H1 (cell line): Measurements from ENCODE around the gene TSR1. TPM values are rescaled to one million over a fixed set of nuclear protein-coding genes. Genes with fewer than 3 reads are reported as not detected.

Experiments
- ATF2 ChIP-seq: IDR thresholded peaks from 2 replicates; pipeline ENCODE4 v1.6.1; 2012; ENCODE audit warnings: low read length, inconsistent platforms
- EP300 ChIP-seq, 2 experiments: IDR thresholded peaks; 1 replicate in 1 of 2; 2 replicates in 1 of 2; pipeline ENCODE4 v1.6.1; 2011 to 2012; ENCODE audit warnings: low read depth in 2 of 2, low read length in 2 of 2, mild to moderate bottlenecking in 2 of 2, borderline replicate concordance in 1 of 2, inconsistent platforms in 1 of 2, moderate library complexity in 1 of 2
- KDM4A ChIP-seq: IDR thresholded peaks from one replicate; pipeline ENCODE4 v1.7.1; 2012; ENCODE audit warnings: low read depth, mild to moderate bottlenecking, moderate library complexity, low read length, inconsistent platforms; ENCODE audit not compliant: severe bottlenecking
- KDM5A ChIP-seq: fragments of 200-600 bp; IDR thresholded peaks from 2 replicates; pipeline ENCODE4 v1.7.1; 2012; ENCODE audit warnings: mild to moderate bottlenecking, low read length, inconsistent platforms, mixed read lengths
- POLR2AphosphoS5 ChIP-seq: IDR thresholded peaks from 2 replicates; pipeline ENCODE4 v1.6.1; 2011; ENCODE audit warnings: low read depth, low read length
- RNF2 ChIP-seq: fragments of 200-900, 300-1000 bp; sonication (generic); IDR thresholded peaks from 2 replicates; pipeline ENCODE4 v1.7.1; 2016; ENCODE audit warnings: borderline replicate concordance, low read depth, mild to moderate bottlenecking, antibody characterized with exemption, low read length; ENCODE audit not compliant: poor library complexity, severe bottlenecking; ENCODE audit errors: missing control alignments
- TAF1 ChIP-seq: IDR thresholded peaks from 2 replicates; pipeline ENCODE4 v1.6.1; 2011; ENCODE audit warnings: mild to moderate bottlenecking, low read depth, low read length
- polyA plus RNA-seq, 7 experiments: library from polyadenylated mRNA; depleted of rRNA in 3 of 7; stranded (reverse) in 5 of 7; unstranded in 2 of 7; fragments of >200 nt in 5 of 7; fragments of 200-250 nt in 2 of 7; gene quantifications; 1 replicate in 5 of 7; 2 replicates in 1 of 7; 4 replicates in 1 of 7; pipeline versions ENCODE4 v1.2.1 to v1.2.3, GENCODE V29; 2011 to 2013; ENCODE audit warnings: missing spikeins in 2 of 7, mixed read lengths in 2 of 7
- total RNA-seq: library from RNA; stranded (reverse); fragmentation: NEBNext Ultra II Directional; extraction: Animal tissue kit (Norgen Biotek cat#: 25700); gene quantifications from 2 replicates; pipeline ENCODE4 v1.2.1, GENCODE V29; 2021

TSR1 gene
- total and polyA plus RNA-seq, 2 of the 8 experiments (the other 6 are each of a cell fraction or from before 2014, with no cell fraction given), result 14.5 to 69.7 TPM

- peak; percentile 55 for TF ChIP-seq POLR2AphosphoS5
- no peak for TF ChIP-seq RNF2
- TF ChIP-seq KDM5A, result no peak
- TF ChIP-seq EP300 (IDR thresholded peaks at IDR 0.05; ENCODE audit: borderline replicate concordance in 1 of 2, low read depth in 2 of 2, low read length in 2 of 2), result peak in 1 of 2 experiments; percentile 74; a peak in 1 of 3 replicates
- TF ChIP-seq ATF2, result no peak
- peak; percentile 11 for TF ChIP-seq KDM4A
- TF ChIP-seq TAF1, result peak; percentile 88; the same call in 1 of the 2 replicates
- TF ChIP-seq, all 59 proteins: peak for 18
These were observed 11.8 kb upstream of the TSR1 start (continued) for GRCh38 chr17:2347805-2348685.
